VCaP (cell line): Measurements from ENCODE around the gene PUS7L.

Source experiments
- H3K27ac ChIP-seq: fragments of 450-650 bp; 2 replicates; pipeline ENCODE4 v1.5.1; 2017
- CTCF ChIP-seq: fragments of 450-650 bp; conservative IDR thresholded peaks from 2 replicates; pipeline ENCODE4 v1.5.1; 2017; ENCODE audit warnings: mild to moderate bottlenecking, moderate library complexity

Gene PUS7L

DNA sequence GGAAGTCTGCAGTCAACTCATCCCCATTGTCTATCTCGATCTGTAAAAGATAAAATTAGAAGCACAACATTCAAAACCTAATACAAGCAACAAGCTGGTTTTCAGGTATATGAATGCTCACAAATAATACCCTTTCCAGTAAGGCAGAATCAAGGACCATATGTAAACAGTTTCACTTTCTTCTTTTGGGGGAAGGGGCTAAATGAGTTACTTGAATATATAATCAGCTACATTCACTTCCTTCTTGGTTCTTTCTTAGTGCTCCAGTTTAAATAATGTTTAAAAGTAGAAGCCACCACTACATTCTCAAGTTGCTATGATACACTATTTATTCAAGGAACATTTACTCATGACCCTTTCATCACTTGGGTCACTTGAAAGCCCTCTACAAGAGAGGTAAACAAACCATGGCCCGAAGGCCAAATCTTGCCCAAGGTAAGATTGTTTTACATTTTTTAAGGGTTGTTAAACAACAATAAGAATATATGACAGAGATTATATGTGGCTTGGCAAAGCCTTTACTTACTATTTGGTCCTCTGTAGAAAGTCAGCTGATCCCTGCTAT lies 37.2 kb upstream of the PUS7L start:
- TF ChIP-seq CTCF = no peak
- H3K27ac ChIP-seq = peak overlapping the region; percentile 63

- TF ChIP-seq CTCF = no peak
- H3K27ac ChIP-seq = no peak overlapping the region
Measured at GRCh38 chr12:43789941-43790340, 31.4 kb upstream of the PUS7L start.

DNA sequence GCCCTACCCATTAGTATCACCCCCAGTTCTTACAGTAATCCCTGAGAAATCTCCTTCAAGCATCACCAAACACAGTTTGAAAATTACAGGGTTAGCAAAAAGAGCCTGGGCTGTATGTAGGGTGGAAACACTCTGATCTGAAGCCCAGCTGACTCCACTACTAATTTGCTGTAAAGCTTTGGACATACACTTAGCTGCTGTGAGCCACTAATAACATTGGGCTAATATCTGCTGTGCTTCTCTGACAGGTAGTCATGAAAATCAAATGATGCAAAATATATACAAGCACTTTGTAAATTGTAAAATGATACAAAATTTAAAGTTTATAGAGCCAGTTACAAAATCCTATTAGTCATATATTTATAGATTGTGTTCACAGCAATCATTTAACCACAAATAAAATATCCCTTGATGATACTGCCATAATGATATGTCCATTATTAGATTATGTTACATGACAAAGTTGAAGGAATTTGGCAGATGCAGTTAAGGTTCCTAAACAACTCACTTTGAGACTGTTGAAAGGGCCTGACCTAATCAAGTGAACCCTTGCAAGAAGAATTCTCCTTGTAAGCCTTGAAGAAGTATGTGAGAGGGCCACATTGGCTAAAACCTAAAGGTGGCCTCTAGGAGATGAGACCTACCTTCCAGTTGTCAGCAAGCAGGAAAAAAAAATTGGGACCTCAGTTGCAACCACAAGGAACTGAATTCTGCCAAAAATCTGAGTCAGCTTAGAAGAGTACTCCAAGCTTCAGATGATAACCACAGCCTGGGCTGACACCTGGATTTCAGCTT lies 28.5 kb upstream of the PUS7L start:
- no peak for TF ChIP-seq CTCF

GRCh38 chr12:43776498-43776897 lies 17.9 kb upstream of the PUS7L start:
- H3K27ac ChIP-seq = no peak overlapping the region
- TF ChIP-seq CTCF = peak; percentile 80

More for the DNA sequence above, 28.5 kb upstream of the PUS7L start:
- H3K27ac ChIP-seq = no peak overlapping the region

- H3K27ac ChIP-seq = no peak overlapping the region
- no peak for TF ChIP-seq CTCF
Measured at GRCh38 chr12:43766291-43766690, 7.7 kb upstream of the PUS7L start.

DNA sequence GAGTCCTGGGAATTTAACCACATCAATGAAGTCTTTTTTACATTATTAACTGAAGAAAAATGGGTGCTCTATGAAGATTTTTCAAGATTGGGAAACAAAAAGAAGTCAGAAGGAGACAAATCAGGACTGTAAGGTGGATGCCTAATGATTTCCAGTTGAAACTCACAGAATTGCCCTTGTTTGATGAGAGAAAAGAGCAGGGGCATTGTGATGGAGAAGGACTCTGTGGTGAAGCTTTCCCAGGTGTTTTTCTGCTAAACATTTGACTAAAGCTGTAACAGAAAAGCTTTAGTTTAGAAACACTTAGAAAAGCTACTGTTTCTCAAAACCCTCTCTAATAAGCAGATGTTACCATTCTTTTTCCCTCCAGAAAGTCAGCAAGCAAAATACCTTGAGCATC lies 5.9 kb upstream of the PUS7L start:
- no peak overlapping the region for H3K27ac ChIP-seq
- TF ChIP-seq CTCF = no peak

- no peak for TF ChIP-seq CTCF
- H3K27ac ChIP-seq = no peak overlapping the region
Measured at GRCh38 chr12:43763769-43764168, 5.2 kb upstream of the PUS7L start.
